OCI-LY7 (cell line): ENCODE measurements around the gene DPP8.

Source experiments
- CTCF ChIP-seq: fragments of 200-600 bp; sonication (generic); conservative IDR thresholded peaks from 2 replicates; pipeline ENCODE4 v1.5.1; 2014; ENCODE audit warnings: mild to moderate bottlenecking, antibody characterized with exemption, low read length, moderate library complexity, mixed read lengths
- EZH2phosphoT487 ChIP-seq: fragments of 200-600 bp; sonication (generic); IDR thresholded peaks from 2 replicates; pipeline ENCODE4 v1.6.1; 2018; ENCODE audit warnings: low read depth, borderline replicate concordance, mild to moderate bottlenecking, mixed run types, antibody characterized with exemption, low read length, moderate library complexity, mixed read lengths

GRCh38 chr15:65426216-65426853 is 91.2 kb downstream of the DPP8 start:
- TF ChIP-seq CTCF (no peak), EZH2phosphoT487 (no peak)
